Middle frontal gyrus (tissue), 1 donor: Measurements from ENCODE around the gene WDR70.
"Not testable (repeated sequence)": the region's sequence is repeated elsewhere in the genome, so short reads cannot be mapped to it uniquely, and the experiment has no call there.

Experiments
- DNase-seq: peaks from one replicate; pipeline ENCODE4 v3.0.0-alpha.2; 2015; ENCODE audit warnings: low spot score; ENCODE audit errors: extremely low spot score

The WDR70 gene

GRCh38 chr5:37637165-37637845 lies 258.2 kb downstream of the WDR70 start:
- DNase-seq, result no peak

GRCh38 chr5:37638897-37639296 lies 259.8 kb downstream of the WDR70 start:
- DNase-seq, result no peak

GRCh38 chr5:37640088-37640487 lies 261.0 kb downstream of the WDR70 start:
- no peak for DNase-seq

- no peak for DNase-seq
These were observed 262.8 kb downstream of the WDR70 start for GRCh38 chr5:37641933-37642332.

GRCh38 chr5:37645707-37646106 lies 266.6 kb downstream of the WDR70 start:
- no peak for DNase-seq

GRCh38 chr5:37654566-37654965 lies 275.4 kb downstream of the WDR70 start:
- not testable (repeated sequence) for DNase-seq

GRCh38 chr5:37657046-37657445 lies 277.9 kb downstream of the WDR70 start:
- DNase-seq, result no peak

GRCh38 chr5:37658440-37658839 lies 279.3 kb downstream of the WDR70 start:
- DNase-seq, result no peak

GRCh38 chr5:37660319-37660718 lies 281.2 kb downstream of the WDR70 start:
- DNase-seq, result no peak

- DNase-seq, result no peak
These were observed 282.3 kb downstream of the WDR70 start for GRCh38 chr5:37661227-37661920.

GRCh38 chr5:37661951-37662350 lies 282.8 kb downstream of the WDR70 start:
- no peak for DNase-seq

GRCh38 chr5:37662362-37662761 lies 283.2 kb downstream of the WDR70 start:
- DNase-seq, result no peak

- DNase-seq, result no peak
These were observed 283.8 kb downstream of the WDR70 start for GRCh38 chr5:37662789-37663485.

- DNase-seq, result no peak
These were observed 284.4 kb downstream of the WDR70 start for GRCh38 chr5:37663538-37663937.

GRCh38 chr5:37664551-37664950 lies 285.4 kb downstream of the WDR70 start:
- no peak for DNase-seq

GRCh38 chr5:37665272-37665671 lies 286.2 kb downstream of the WDR70 start:
- DNase-seq, result no peak

- DNase-seq, result no peak
These were observed 286.8 kb downstream of the WDR70 start for GRCh38 chr5:37665889-37666288.

GRCh38 chr5:37667430-37667829 lies 288.3 kb downstream of the WDR70 start:
- no peak for DNase-seq

- no peak for DNase-seq
These were observed 288.7 kb downstream of the WDR70 start for GRCh38 chr5:37667846-37668245.

- DNase-seq, result no peak
These were observed 289.5 kb downstream of the WDR70 start for GRCh38 chr5:37668524-37669047.

- not testable (repeated sequence) for DNase-seq
These were observed 293.0 kb downstream of the WDR70 start for GRCh38 chr5:37672118-37672588.

- not testable (repeated sequence) for DNase-seq
These were observed 295.2 kb downstream of the WDR70 start for GRCh38 chr5:37674361-37674760.
